AG04450 (cell line): ENCODE results near the gene TTC28. TPM values are rescaled to one million over a fixed set of nuclear protein-coding genes. Genes with fewer than 3 reads are reported as not detected.

Experiments
- CTCF ChIA-PET: fragments of 300-600, 350-600 bp; formaldehyde crosslinking; extraction: SDS; loops from one replicate; lab custom pipeline; 2022; ENCODE audit warnings: antibody characterized with exemption, inconsistent platforms; lab: Charles Lee
- POLR2A ChIA-PET: fragments of 350-600 bp; formaldehyde crosslinking; extraction: SDS; loops from one replicate; lab custom pipeline; 2021; ENCODE audit warnings: antibody characterized with exemption, inconsistent platforms; lab: Yijun Ruan, JAX
- DNase-seq: peaks from one replicate; pipeline ENCODE4 v3.0.0-alpha.2; 2011; ENCODE audit warnings: low read depth, low spot score
- H3K27ac ChIP-seq: one replicate; pipeline ENCODE4 v1.5.1; 2012; ENCODE audit warnings: low read depth, low read length, control low read depth
- H3K27me3 ChIP-seq: one replicate; pipeline ENCODE4 v1.6.0; 2012; ENCODE audit warnings: low read length; ENCODE audit not compliant: control insufficient read depth, insufficient read depth
- H3K4me3 ChIP-seq: 2 replicates; pipeline ENCODE4 v1.5.1; 2011; ENCODE audit warnings: mild to moderate bottlenecking, low read depth, low read length, control low read depth
- H3K9me3 ChIP-seq: 2 replicates; pipeline ENCODE4 v1.5.1; 2012; ENCODE audit warnings: low read length; ENCODE audit not compliant: control insufficient read depth, insufficient read depth
- polyA plus RNA-seq: library from polyadenylated mRNA; depleted of rRNA; stranded (reverse); fragments of >200 nt; gene quantifications from 2 replicates; pipeline ENCODE4 v1.2.3, GENCODE V29; 2011
- TF ChIP-seq, protein P1 (sequence below): IDR thresholded peaks from 2 replicates; pipeline ENCODE4 v1.5.1; 2011; ENCODE audit warnings: low read depth, low read length, control low read depth, inconsistent platforms

The TTC28 gene
- polyA plus RNA-seq, 1 experiment, result 11.2 TPM

DNA sequence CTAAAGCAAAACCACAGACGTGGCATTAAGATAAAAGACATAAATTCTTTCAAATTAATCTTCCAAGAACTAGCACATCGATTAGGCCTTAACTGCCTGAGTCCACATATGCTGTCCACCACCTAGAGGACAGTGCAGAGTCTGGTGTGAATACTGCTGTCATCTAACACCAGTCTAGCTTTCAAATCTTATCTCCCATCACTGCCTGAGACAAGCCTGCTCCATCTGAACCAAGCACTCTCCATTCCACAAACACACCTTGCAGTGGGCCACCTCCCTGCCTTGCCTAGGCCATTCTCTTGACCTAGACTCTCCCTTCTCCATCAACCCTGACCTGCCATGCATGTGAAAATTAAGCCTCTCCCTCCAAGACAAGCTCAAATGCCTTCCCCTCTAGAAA is 631.1 kb downstream of the TTC28 start:
- H3K27ac ChIP-seq, result no peak overlapping the region
- no peak overlapping the region for H3K4me3 ChIP-seq
- no peaks in the 10 kb centered on the region for H3K27me3 ChIP-seq
- TF ChIP-seq, protein P1, sequence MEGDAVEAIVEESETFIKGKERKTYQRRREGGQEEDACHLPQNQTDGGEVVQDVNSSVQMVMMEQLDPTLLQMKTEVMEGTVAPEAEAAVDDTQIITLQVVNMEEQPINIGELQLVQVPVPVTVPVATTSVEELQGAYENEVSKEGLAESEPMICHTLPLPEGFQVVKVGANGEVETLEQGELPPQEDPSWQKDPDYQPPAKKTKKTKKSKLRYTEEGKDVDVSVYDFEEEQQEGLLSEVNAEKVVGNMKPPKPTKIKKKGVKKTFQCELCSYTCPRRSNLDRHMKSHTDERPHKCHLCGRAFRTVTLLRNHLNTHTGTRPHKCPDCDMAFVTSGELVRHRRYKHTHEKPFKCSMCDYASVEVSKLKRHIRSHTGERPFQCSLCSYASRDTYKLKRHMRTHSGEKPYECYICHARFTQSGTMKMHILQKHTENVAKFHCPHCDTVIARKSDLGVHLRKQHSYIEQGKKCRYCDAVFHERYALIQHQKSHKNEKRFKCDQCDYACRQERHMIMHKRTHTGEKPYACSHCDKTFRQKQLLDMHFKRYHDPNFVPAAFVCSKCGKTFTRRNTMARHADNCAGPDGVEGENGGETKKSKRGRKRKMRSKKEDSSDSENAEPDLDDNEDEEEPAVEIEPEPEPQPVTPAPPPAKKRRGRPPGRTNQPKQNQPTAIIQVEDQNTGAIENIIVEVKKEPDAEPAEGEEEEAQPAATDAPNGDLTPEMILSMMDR, result no peak
- POLR2A ChIA-PET, result no interaction called here
- CTCF ChIA-PET, result interaction anchor here (4.3 kb wide), 1 partner anchor 547 kb away, joined by 23 read pairs; no protein-coding TSS in a partner anchor
- no peaks in the 10 kb centered on the region for H3K9me3 ChIP-seq
- DNase-seq, result no peak

DNA sequence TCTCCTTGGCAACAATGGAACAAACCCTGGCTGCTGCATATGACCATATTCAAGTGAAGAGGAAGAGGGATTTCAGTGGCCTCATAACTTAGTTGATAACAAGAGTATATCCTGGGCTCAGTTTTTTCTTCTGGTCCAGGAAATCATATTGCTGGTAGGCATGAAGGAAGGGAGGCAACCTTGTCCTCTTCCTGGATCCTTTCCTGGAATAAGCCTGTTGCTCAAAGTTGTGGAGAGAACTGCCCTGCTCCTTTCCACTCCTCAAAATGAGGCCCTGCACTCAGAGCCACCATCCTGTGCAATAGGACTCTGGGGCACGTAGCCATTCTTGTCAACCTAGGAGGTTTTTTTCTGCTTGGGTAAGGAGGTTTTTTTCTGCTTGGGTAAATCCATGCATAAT is 631.9 kb downstream of the TTC28 start:
- no peaks in the 10 kb centered on the region for H3K27me3 ChIP-seq
- no peak overlapping the region for H3K4me3 ChIP-seq
- no peak overlapping the region for H3K27ac ChIP-seq
- CTCF ChIA-PET, result no interaction called here
- POLR2A ChIA-PET, result no interaction called here
- no peaks in the 10 kb centered on the region for H3K9me3 ChIP-seq
- DNase-seq, result no peak
- TF ChIP-seq, protein P1, result no peak

DNA sequence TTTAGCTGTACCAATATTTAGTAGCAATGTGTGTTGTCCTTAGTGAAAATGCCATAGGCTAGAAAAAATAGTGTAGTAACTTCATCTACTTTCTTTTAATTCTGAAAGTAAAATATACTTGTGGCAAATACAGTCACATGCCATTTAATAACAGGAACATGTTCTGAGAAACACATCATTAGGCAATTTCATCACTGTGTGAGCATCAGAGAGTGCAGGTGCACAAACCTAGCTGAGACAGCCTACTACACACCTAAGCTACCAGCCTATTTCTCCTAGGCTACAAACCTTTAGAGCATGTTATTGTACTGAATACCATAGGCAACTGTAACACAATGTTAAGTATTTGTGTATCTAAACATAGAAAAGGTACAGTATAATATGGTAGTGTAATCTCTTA is 633.5 kb downstream of the TTC28 start:
- ChIA-PET POLR2A (no interaction called here), CTCF (no interaction called here)
- H3K4me3 ChIP-seq, result no peak overlapping the region
- DNase-seq, result no peak
- no peak overlapping the region for H3K27ac ChIP-seq
- no peaks in the 10 kb centered on the region for H3K27me3 ChIP-seq
- H3K9me3 ChIP-seq, result no peaks in the 10 kb centered on the region
- TF ChIP-seq, protein P1, result no peak

DNA sequence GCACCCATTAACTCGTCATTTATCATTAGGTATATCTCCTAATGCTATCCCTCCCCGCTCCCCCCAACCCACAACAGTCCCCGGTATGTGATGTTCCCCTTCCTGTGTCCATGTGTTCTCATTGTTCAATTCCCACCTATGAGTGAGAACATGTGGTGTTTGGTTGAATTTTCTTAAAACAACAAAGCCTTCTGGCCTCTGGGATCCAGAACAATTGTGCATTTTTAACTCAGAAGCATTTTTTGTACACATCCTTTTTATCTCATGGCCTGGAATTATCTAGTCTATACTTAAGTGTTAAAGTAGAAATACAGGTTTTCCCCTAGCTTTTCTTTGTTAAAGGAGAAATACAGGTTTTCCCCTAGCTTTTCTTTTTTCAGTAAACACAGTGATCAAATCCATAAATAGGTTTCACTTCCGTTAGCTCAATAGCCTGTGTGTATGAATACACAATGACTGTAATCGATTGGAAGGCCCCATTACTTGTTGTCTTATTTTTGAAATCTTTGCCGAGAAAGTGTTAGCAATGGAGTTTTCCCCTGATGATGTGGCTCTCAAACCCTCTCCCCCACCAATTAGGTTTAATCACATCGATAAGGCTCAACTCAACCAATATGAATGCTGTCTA is 635.0 kb downstream of the TTC28 start:
- DNase-seq, result no peak
- TF ChIP-seq, protein P1, result no peak
- ChIA-PET POLR2A (no interaction called here), CTCF (no interaction called here)
- no peak overlapping the region for H3K27ac ChIP-seq
- no peaks in the 10 kb centered on the region for H3K27me3 ChIP-seq
- no peak overlapping the region for H3K4me3 ChIP-seq
- no peaks in the 10 kb centered on the region for H3K9me3 ChIP-seq

DNA sequence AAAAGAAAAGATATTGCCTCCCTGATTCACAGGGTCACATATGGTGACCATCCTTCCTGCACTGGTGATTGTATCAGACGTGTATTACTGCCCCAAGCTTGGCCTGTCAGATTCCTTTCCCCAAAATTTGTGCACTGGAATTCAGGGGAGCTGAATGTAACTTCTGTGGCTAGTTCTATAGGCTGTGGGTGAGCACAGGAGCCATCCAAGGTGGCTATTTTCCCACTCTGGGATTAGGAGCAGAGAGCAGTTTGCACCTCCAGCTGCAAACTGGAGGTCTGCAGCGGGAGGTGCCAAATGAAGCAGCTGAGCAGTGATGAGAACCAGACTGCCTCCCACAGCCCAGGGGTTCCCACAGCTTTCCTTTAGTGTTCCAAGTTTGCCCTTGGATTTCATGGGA is 636.4 kb downstream of the TTC28 start:
- ChIA-PET POLR2A (interaction anchor here (0.6 kb wide), 1 partner anchor 158 kb away, joined by 5 read pairs; no protein-coding TSS in a partner anchor), CTCF (no interaction called here)
- Histone ChIP-seq H3K4me3 (no peak overlapping the region), H3K27ac (no peak overlapping the region), H3K9me3 (no peaks in the 10 kb centered on the region), H3K27me3 (no peaks in the 10 kb centered on the region)
- TF ChIP-seq, protein P1, result no peak
- DNase-seq, result no peak
